ENCODE data around the gene TMEM106A.

DNA sequence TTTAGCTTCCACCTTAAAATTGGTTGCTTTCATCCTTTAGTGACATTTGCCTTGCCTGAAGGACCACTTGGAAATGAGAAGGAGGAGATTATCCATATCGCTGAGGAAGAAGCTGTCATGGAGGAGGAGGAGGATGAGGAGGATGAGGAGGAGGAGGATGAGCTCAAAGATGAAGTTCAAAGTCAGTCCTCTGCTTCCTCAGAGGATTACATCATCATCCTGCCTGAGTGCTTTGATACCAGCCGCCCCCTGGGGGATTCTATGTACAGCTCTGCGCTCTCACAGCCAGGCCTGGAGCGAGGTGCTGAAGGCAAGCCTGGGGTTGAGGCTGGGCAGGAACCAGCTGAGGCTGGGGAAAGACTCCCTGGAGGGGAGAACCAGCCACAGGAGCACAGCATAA, 11.5 kb upstream of the TMEM106A start:
- TF ChIP-seq, protein P1, sequence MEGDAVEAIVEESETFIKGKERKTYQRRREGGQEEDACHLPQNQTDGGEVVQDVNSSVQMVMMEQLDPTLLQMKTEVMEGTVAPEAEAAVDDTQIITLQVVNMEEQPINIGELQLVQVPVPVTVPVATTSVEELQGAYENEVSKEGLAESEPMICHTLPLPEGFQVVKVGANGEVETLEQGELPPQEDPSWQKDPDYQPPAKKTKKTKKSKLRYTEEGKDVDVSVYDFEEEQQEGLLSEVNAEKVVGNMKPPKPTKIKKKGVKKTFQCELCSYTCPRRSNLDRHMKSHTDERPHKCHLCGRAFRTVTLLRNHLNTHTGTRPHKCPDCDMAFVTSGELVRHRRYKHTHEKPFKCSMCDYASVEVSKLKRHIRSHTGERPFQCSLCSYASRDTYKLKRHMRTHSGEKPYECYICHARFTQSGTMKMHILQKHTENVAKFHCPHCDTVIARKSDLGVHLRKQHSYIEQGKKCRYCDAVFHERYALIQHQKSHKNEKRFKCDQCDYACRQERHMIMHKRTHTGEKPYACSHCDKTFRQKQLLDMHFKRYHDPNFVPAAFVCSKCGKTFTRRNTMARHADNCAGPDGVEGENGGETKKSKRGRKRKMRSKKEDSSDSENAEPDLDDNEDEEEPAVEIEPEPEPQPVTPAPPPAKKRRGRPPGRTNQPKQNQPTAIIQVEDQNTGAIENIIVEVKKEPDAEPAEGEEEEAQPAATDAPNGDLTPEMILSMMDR (IDR thresholded peaks at IDR 0.05) = no peak
- no peak for TF ChIP-seq EP300 (IDR thresholded peaks at IDR 0.05)
- TF ChIP-seq POLR2A (IDR thresholded peaks at IDR 0.05) = no peak

Data from tibial nerve (tissue), 4 donors.